Effector memory CD8-positive, alpha-beta T cell (primary cell): ENCODE measurements around the gene CSGALNACT2.

Experiments used
- ATAC-seq: fragments of 150-1000 bp; cut with Tn5 transposase; replicated peaks from 2 replicates; pipeline ENCODE4 v1.10.0; 2021; ENCODE audit warnings: mild to moderate bottlenecking, moderate library complexity
- DNase-seq, 3 experiments: peaks; one replicate each; pipeline ENCODE4 v3.0.0; 2021
- H3K27ac Mint-ChIP-seq, 2 donors: one replicate each; pipeline ENCODE4 v1.8.0; 2022; ENCODE audit warnings: mild to moderate bottlenecking in 2 of 2, mixed read lengths in 2 of 2, moderate library complexity in 2 of 2
- H3K27me3 Mint-ChIP-seq, 2 donors: one replicate each; pipeline ENCODE4 v1.8.0; 2022; ENCODE audit warnings: mixed read lengths in 2 of 2
- H3K36me3 Mint-ChIP-seq: one replicate; pipeline ENCODE4 v1.8.0; 2022; ENCODE audit warnings: mild to moderate bottlenecking, moderate library complexity, mixed read lengths; ENCODE audit not compliant: insufficient read depth
- H3K4me1 Mint-ChIP-seq, 2 donors: one replicate each; pipeline ENCODE4 v1.8.0; 2022; ENCODE audit warnings: low read depth in 2 of 2, mixed read lengths in 2 of 2
- H3K4me3 Mint-ChIP-seq, 2 donors: one replicate each; pipeline ENCODE4 v1.8.0; 2022; ENCODE audit warnings: mild to moderate bottlenecking in 2 of 2, mixed read lengths in 2 of 2, moderate library complexity in 2 of 2
- H3K9me3 Mint-ChIP-seq, 2 donors: one replicate each; pipeline ENCODE4 v1.8.0; 2022; ENCODE audit warnings: mixed read lengths in 2 of 2

CSGALNACT2 gene

DNA sequence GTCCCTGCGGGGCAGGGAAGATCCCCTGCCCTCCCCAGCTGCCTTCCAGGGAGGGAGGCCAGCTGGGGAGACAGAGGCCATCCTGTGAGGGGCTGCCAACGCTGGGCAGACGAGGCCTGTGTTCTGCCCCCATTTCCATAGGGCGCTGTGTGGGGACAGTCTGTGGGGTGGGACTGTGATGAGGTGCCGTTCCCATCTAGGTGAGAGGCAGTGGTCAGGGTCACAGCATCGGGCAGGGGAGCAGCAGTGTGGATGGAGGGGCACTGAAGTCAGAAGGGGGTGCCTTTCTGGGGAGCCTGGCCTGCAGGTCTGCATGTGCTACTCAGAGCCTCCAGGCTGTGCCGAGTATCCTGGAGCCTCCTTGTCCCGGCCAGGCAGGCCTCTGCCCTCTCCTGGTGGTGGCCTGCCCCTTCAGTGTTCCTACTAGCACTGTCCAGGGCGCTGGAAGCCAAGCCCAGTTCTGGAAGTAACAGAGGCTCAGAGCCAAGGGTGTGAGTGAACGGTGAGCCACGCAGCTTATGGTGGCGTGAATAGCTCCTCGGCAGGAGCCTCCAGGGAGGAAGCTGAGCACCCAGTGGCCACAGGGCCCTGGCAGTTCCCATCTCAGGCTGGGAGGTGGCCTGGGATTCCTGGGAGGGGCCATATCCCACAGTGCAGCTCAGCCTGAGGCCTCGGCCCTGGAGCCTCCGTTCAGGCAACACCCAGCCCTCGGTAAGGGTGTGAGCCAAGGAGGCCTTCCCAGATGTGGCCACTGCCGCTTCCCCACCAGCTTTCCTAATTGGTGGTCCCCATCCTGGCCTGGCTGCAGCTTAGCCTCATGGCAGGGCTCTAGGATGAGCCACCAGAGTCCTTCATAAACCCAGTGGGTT, 23.3 kb upstream of the CSGALNACT2 start:
- no peak for DNase-seq
- H3K27ac Mint-ChIP-seq = no peak overlapping the region
- no peak for ATAC-seq
- no peaks in the 10 kb centered on the region for H3K27me3 Mint-ChIP-seq
- no peaks in the 10 kb centered on the region for H3K9me3 Mint-ChIP-seq
- no peak overlapping the region for H3K4me3 Mint-ChIP-seq
- H3K4me1 Mint-ChIP-seq = peaks cover 4 to 5% of the 10 kb centered on the region in 2 donors
- H3K36me3 Mint-ChIP-seq = no peaks in the 10 kb centered on the region

GRCh38 chr10:43115881-43116595, 22.2 kb upstream of the CSGALNACT2 start:
- H3K27me3 Mint-ChIP-seq = no peaks in the 10 kb centered on the region
- H3K4me1 Mint-ChIP-seq = peaks cover 14% of the 10 kb centered on the region in 2 donors
- ATAC-seq (no peak), DNase-seq (no peak)
- H3K4me3 Mint-ChIP-seq = no peak overlapping the region
- no peaks in the 10 kb centered on the region for H3K9me3 Mint-ChIP-seq
- no peak overlapping the region for H3K27ac Mint-ChIP-seq
- H3K36me3 Mint-ChIP-seq = no peaks in the 10 kb centered on the region

- H3K27ac Mint-ChIP-seq = no peak overlapping the region
- no peak for ATAC-seq
- H3K36me3 Mint-ChIP-seq = no peaks in the 10 kb centered on the region
- peaks cover 20% of the 10 kb centered on the region in 2 donors for H3K4me1 Mint-ChIP-seq
- DNase-seq = no peak
- H3K27me3 Mint-ChIP-seq = no peaks in the 10 kb centered on the region
- no peak overlapping the region for H3K4me3 Mint-ChIP-seq
- H3K9me3 Mint-ChIP-seq = no peaks in the 10 kb centered on the region
Observed at GRCh38 chr10:43116596-43116995, 21.6 kb upstream of the CSGALNACT2 start.

- H3K36me3 Mint-ChIP-seq = no peaks in the 10 kb centered on the region
- no peak overlapping the region for H3K4me3 Mint-ChIP-seq
- no peaks in the 10 kb centered on the region for H3K9me3 Mint-ChIP-seq
- H3K27me3 Mint-ChIP-seq = no peaks in the 10 kb centered on the region
- DNase-seq (no peak), ATAC-seq (no peak)
- peak overlapping the region in 1 of 2 donors; percentile 5 for H3K27ac Mint-ChIP-seq
- H3K4me1 Mint-ChIP-seq = peaks cover 21 to 23% of the 10 kb centered on the region in 2 donors
Observed at GRCh38 chr10:43117031-43117776, 21.0 kb upstream of the CSGALNACT2 start.

DNA sequence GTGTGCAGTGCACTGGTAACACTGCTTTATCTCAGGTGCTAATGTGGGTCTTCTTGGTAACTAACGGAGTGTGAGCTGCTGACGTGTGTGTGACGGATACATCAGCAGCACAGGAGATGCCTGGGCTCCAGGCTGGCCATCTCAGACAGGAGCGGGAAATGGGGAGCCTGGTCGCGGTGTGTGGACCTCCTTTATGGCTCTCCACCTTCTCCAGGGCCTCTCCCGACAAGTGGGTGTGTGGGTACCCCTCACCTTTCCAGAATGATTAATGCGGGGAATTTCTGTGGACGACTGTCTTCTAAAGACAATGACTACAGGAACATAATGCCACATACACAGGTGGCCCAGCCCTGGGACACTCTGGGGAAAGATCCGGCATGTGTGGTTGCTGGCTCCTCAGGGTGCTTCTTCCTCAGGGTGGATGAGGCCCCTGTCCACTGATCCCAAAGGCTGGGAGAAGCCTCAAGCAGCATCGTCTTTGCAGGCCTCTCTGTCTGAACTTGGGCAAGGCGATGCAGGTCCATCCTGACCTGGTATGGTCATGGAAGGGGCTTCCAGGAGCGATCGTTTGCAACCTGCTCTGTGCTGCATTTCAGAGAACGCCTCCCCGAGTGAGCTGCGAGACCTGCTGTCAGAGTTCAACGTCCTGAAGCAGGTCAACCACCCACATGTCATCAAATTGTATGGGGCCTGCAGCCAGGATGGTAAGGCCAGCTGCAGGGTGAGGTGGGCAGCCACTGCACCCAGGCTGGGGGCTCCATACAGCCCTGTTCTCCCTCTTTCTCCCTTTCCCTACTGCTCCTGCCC, 20.3 kb upstream of the CSGALNACT2 start:
- H3K27ac Mint-ChIP-seq = peak overlapping the region in 1 of 2 donors; percentile 57
- H3K27me3 Mint-ChIP-seq = no peaks in the 10 kb centered on the region
- DNase-seq = no peak
- ATAC-seq = no peak
- H3K4me3 Mint-ChIP-seq = no peak overlapping the region
- H3K9me3 Mint-ChIP-seq = no peaks in the 10 kb centered on the region
- no peaks in the 10 kb centered on the region for H3K36me3 Mint-ChIP-seq
- peaks cover 21 to 23% of the 10 kb centered on the region in 2 donors for H3K4me1 Mint-ChIP-seq

GRCh38 chr10:43118631-43119415, 19.4 kb upstream of the CSGALNACT2 start:
- ATAC-seq = no peak
- no peak overlapping the region for H3K4me3 Mint-ChIP-seq
- no peaks in the 10 kb centered on the region for H3K27me3 Mint-ChIP-seq

GRCh38 chr10:43119416-43120115, 18.7 kb upstream of the CSGALNACT2 start:
- H3K36me3 Mint-ChIP-seq = no peaks in the 10 kb centered on the region
- H3K9me3 Mint-ChIP-seq = no peaks in the 10 kb centered on the region
- H3K27ac Mint-ChIP-seq = peak overlapping the region in 1 of 2 donors; percentile 90
- no peaks in the 10 kb centered on the region for H3K27me3 Mint-ChIP-seq
- ATAC-seq (no peak), DNase-seq (no peak)
- H3K4me1 Mint-ChIP-seq = peaks cover 21 to 24% of the 10 kb centered on the region in 2 donors
- H3K4me3 Mint-ChIP-seq = no peak overlapping the region

More at GRCh38 chr10:43118631-43119415, 19.4 kb upstream of the CSGALNACT2 start:
- Mint-ChIP-seq H3K9me3 (no peaks in the 10 kb centered on the region), H3K4me1 (peaks cover 21 to 23% of the 10 kb centered on the region in 2 donors), H3K27ac (peak overlapping the region; percentile 49 to 57), H3K36me3 (no peaks in the 10 kb centered on the region)
- no peak for DNase-seq

DNA sequence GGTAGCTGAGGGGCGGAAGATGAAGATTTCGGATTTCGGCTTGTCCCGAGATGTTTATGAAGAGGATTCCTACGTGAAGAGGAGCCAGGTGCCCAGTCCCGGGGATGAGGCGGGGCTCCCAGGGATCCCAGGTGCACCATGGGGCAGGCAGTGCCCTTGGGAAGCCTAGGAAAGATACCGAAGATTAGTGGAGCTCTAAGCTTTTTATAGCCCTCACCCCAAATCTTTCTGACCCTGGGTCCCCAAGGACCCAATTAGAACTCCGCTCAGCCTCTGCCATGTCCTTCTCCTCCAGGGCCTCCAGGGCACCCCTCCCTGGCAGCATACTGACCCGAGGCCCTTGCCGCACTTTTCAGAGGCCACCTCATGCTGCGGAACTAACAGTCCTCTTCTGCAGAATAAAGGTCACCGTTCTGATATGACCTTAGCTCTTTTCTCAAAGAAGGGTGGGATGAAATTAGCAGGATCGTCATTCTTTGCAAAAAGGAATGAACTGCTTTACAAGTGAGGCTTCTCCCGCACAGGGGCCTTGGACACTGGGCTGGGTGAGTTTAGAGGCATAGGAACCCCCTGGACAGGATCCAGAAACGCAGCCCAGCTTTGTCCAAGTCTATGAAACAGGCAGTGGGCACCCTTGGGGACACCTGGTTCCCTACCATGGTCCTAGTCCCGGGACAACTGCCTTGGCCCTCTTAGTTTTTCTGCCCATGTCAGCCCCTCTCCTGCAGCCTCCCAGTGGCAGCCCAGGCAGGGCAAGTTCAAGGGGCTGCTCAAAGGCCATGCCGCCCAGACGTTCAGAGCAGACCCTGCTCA, 17.9 kb upstream of the CSGALNACT2 start:
- Mint-ChIP-seq H3K9me3 (no peaks in the 10 kb centered on the region), H3K27ac (peak overlapping the region; percentile 90 to 97), H3K4me1 (peaks cover 21 to 24% of the 10 kb centered on the region in 2 donors), H3K36me3 (no peaks in the 10 kb centered on the region), H3K4me3 (peak overlapping the region; percentile 47 to 62), H3K27me3 (no peaks in the 10 kb centered on the region)
- ATAC-seq (no peak), DNase-seq (no peak)

DNA sequence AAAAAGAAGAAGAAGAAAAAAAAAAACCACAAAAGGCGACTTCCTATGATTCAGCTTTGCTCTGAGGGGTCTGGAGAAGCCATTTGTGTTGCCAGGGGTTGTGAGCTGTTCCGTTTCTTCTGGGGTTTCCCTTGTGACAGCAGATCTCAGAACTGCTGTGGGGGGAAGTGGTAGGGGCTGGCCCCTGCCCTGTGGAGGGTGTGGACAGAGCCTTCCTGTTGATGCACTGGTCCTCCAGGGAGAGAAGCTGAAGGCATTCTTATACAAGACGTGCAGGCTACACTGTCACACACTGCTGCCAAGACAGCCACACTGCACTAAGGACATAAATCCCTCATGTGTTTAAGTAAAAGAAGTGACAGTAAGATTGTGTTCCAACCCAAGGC, 17.3 kb upstream of the CSGALNACT2 start:
- Mint-ChIP-seq H3K27me3 (no peaks in the 10 kb centered on the region), H3K9me3 (no peaks in the 10 kb centered on the region), H3K4me3 (peak overlapping the region; percentile 47 to 62), H3K4me1 (peaks cover 21 to 24% of the 10 kb centered on the region in 2 donors), H3K27ac (peak overlapping the region; percentile 90 to 97), H3K36me3 (no peaks in the 10 kb centered on the region)
- peak; percentile 31 to 44 (median 35) for DNase-seq
- ATAC-seq = peak; percentile 97

- Mint-ChIP-seq H3K27ac (peak overlapping the region; percentile 90 to 97), H3K27me3 (no peaks in the 10 kb centered on the region), H3K36me3 (no peaks in the 10 kb centered on the region), H3K9me3 (no peaks in the 10 kb centered on the region), H3K4me3 (peak overlapping the region; percentile 47 to 62), H3K4me1 (peaks cover 21 to 25% of the 10 kb centered on the region in 2 donors)
- no peak for DNase-seq
- ATAC-seq = no peak
Observed at GRCh38 chr10:43121444-43121843, 16.8 kb upstream of the CSGALNACT2 start.

DNA sequence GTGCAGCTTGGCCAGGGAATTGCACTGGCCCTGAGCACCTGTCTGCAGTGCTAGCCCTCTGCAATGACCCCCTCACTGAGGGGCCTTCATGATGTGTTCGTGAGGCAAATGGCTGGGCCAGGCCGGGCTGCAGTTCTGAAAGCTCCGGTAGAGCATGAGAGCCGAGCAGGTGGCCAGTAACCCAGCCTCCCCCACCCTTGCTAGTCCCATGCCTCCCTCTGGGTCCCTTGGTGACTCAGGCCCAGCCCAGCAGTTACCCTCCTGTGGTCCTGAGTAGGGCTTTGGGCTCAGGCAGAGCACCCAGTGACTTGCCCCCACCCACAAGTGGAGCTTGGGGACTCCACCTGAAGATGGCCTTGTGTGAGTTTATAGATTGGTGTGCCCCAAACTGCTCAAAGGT, 16.1 kb upstream of the CSGALNACT2 start:
- peaks cover 25 to 31% of the 10 kb centered on the region in 2 donors for H3K4me1 Mint-ChIP-seq
- no peak for ATAC-seq
- no peak for DNase-seq
- peak overlapping the region in 1 of 2 donors; percentile 62 for H3K4me3 Mint-ChIP-seq
- H3K36me3 Mint-ChIP-seq = no peaks in the 10 kb centered on the region
- H3K27me3 Mint-ChIP-seq = no peaks in the 10 kb centered on the region
- H3K27ac Mint-ChIP-seq = peak overlapping the region; percentile 90 to 97
- H3K9me3 Mint-ChIP-seq = no peaks in the 10 kb centered on the region
